ENCODE measurements around the gene SLAIN1. TPM values are rescaled to one million over a fixed set of nuclear protein-coding genes. Genes with fewer than 3 reads are reported as not detected.

The SLAIN1 gene
- polyA plus RNA-seq, 3 donors: 0.43 to 1.4 (median 0.75) TPM

GRCh38 chr13:77742801-77743200 lies 45.3 kb downstream of the SLAIN1 start:
- Histone ChIP-seq H3K9me3 (replicated peaks in 1 of 2; ENCODE audit: control insufficient read depth in 1 of 2, insufficient read depth in 1 of 2, low read length in 2 of 2) (no peaks in the 10 kb centered on the region), H3K4me2 (replicated peaks; ENCODE audit: extremely low read depth, low read length, poor library complexity, severe bottlenecking) (no peak overlapping the region), H3K36me3 (replicated peaks in 1 of 2; ENCODE audit: control insufficient read depth in 1 of 2, insufficient read depth in 2 of 2, low read length in 2 of 2) (peaks cover 4 to 8% of the 10 kb centered on the region in 2 donors), H3K4me3 (replicated peaks in 1 of 3; ENCODE audit: low read depth in 2 of 3, low read length in 3 of 3) (no peak overlapping the region), H3K9ac (ENCODE audit: insufficient read depth, low read length, poor library complexity, severe bottlenecking) (no peak overlapping the region), H3K27me3 (ENCODE audit: control insufficient read depth in 2 of 2, insufficient read depth in 2 of 2, low read length in 2 of 2) (no peaks in the 10 kb centered on the region), H3K4me1 (ENCODE audit: control insufficient read depth in 1 of 2, insufficient read depth in 2 of 2, low read length in 2 of 2) (no peaks in the 10 kb centered on the region), H3K79me2 (ENCODE audit: insufficient read depth, low read length) (no peaks in the 10 kb centered on the region), H4K20me1 (ENCODE audit: insufficient read depth, low read length) (no peaks in the 10 kb centered on the region), H2AFZ (ENCODE audit: insufficient read depth, low read depth, low read length, poor library complexity, severe bottlenecking) (no peak overlapping the region), H3K27ac (ENCODE audit: low read depth in 1 of 2, low read length in 2 of 2) (no peak overlapping the region)
- Mint-ChIP-seq H3K4me1 (no peaks in the 10 kb centered on the region), H3K9me3 (no peaks in the 10 kb centered on the region), H3K4me3 (no peak overlapping the region), H3K27ac (peak overlapping the region in 1 of 7 donors; percentile 39), H3K27me3 (ENCODE audit: low read depth in 3 of 3) (no peaks in the 10 kb centered on the region), H3K36me3 (peaks cover 3 to 12% of the 10 kb centered on the region in 2 donors)
- intact Hi-C loops (cut with micrococcal nuclease): loop anchor here in 1 of 2 donors (10.0 kb wide), 1 partner anchor 148 kb away; no protein-coding TSS in a partner anchor
- 100% methylated on average over 2 of the region's 2 CpGs for WGBS (ENCODE audit: insufficient coverage)
- no peak for DNase-seq
- no peak for TF ChIP-seq CTCF (IDR thresholded peaks at IDR 0.05)

- Histone ChIP-seq H4K20me1 (ENCODE audit: insufficient read depth, low read length) (no peaks in the 10 kb centered on the region), H3K27ac (ENCODE audit: low read depth in 1 of 2, low read length in 2 of 2) (no peak overlapping the region), H3K9me3 (replicated peaks in 1 of 2; ENCODE audit: control insufficient read depth in 1 of 2, insufficient read depth in 1 of 2, low read length in 2 of 2) (no peaks in the 10 kb centered on the region), H3K9ac (ENCODE audit: insufficient read depth, low read length, poor library complexity, severe bottlenecking) (no peak overlapping the region), H3K27me3 (ENCODE audit: control insufficient read depth in 2 of 2, insufficient read depth in 2 of 2, low read length in 2 of 2) (no peaks in the 10 kb centered on the region), H3K36me3 (replicated peaks in 1 of 2; ENCODE audit: control insufficient read depth in 1 of 2, insufficient read depth in 2 of 2, low read length in 2 of 2) (peaks cover 4 to 8% of the 10 kb centered on the region in 2 donors), H3K79me2 (ENCODE audit: insufficient read depth, low read length) (no peaks in the 10 kb centered on the region), H2AFZ (ENCODE audit: insufficient read depth, low read depth, low read length, poor library complexity, severe bottlenecking) (no peak overlapping the region), H3K4me3 (replicated peaks in 1 of 3; ENCODE audit: low read depth in 2 of 3, low read length in 3 of 3) (no peak overlapping the region), H3K4me1 (ENCODE audit: control insufficient read depth in 1 of 2, insufficient read depth in 2 of 2, low read length in 2 of 2) (no peaks in the 10 kb centered on the region), H3K4me2 (replicated peaks; ENCODE audit: extremely low read depth, low read length, poor library complexity, severe bottlenecking) (no peak overlapping the region)
- TF ChIP-seq CTCF (IDR thresholded peaks at IDR 0.05): no peak
- WGBS (ENCODE audit: insufficient coverage): no CpG with 5 or more reads among the region's 1 CpG
- no peaks in the 10 kb centered on the region for H3K4me1 Mint-ChIP-seq
- DNase-seq: no peak
- no peak overlapping the region for H3K4me3 Mint-ChIP-seq
- peaks cover 3 to 12% of the 10 kb centered on the region in 2 donors for H3K36me3 Mint-ChIP-seq
- intact Hi-C loops (cut with micrococcal nuclease): loop anchor here in 1 of 2 donors (10.0 kb wide), 1 partner anchor 151 kb away; no protein-coding TSS in a partner anchor
- no peaks in the 10 kb centered on the region for H3K9me3 Mint-ChIP-seq
- no peak overlapping the region for H3K27ac Mint-ChIP-seq
- no peaks in the 10 kb centered on the region for H3K27me3 Mint-ChIP-seq (ENCODE audit: low read depth in 3 of 3)
These were observed 48.3 kb downstream of the SLAIN1 start for GRCh38 chr13:77745784-77746183.

Data from CD14-positive monocyte (primary cell).